NT2/D1 (cell line): Measurements from ENCODE around the gene IL1RL1.
A peak's percentile ranks its signal among the peaks of the same experiment; 100 is the strongest.

Experiments used
- DNase-seq: peaks from one replicate; pipeline ENCODE4 v3.0.0-alpha.2; 2011; ENCODE audit warnings: low read depth, low spot score
- H3K27me3 ChIP-seq: 2 replicates; pipeline ENCODE4 v1.6.0; 2011; ENCODE audit warnings: mild to moderate bottlenecking; ENCODE audit not compliant: insufficient read length, insufficient read depth
- H3K36me3 ChIP-seq: 2 replicates; pipeline ENCODE4 v1.6.1; 2011; ENCODE audit warnings: mild to moderate bottlenecking, low read length, mixed read lengths; ENCODE audit not compliant: insufficient read depth, insufficient read length
- H3K4me1 ChIP-seq: 2 replicates; pipeline ENCODE4 v1.5.1; 2011; ENCODE audit not compliant: insufficient read depth, insufficient read length
- H3K4me3 ChIP-seq: 2 replicates; pipeline ENCODE4 v1.5.1; 2011; ENCODE audit warnings: low read depth; ENCODE audit not compliant: insufficient read length
- H3K9ac ChIP-seq: 2 replicates; pipeline ENCODE4 v1.6.0; 2011; ENCODE audit warnings: low read depth; ENCODE audit not compliant: insufficient read length
- H3K9me3 ChIP-seq: 2 replicates; pipeline ENCODE4 v1.5.1; 2011; ENCODE audit warnings: mild to moderate bottlenecking, low read length; ENCODE audit not compliant: insufficient read depth
- SUZ12 ChIP-seq: IDR thresholded peaks from 2 replicates; pipeline ENCODE4 v1.6.1; 2011; ENCODE audit not compliant: insufficient read length, insufficient read depth; ENCODE audit errors: extremely low read depth
- YY1 ChIP-seq: IDR thresholded peaks from 2 replicates; pipeline ENCODE4 v1.6.1; 2011; ENCODE audit not compliant: insufficient read length, insufficient read depth
- ZNF274 ChIP-seq: IDR thresholded peaks from 2 replicates; pipeline ENCODE4 v1.6.1; 2011; ENCODE audit warnings: mild to moderate bottlenecking, low read depth, low read length

IL1RL1 gene

DNA sequence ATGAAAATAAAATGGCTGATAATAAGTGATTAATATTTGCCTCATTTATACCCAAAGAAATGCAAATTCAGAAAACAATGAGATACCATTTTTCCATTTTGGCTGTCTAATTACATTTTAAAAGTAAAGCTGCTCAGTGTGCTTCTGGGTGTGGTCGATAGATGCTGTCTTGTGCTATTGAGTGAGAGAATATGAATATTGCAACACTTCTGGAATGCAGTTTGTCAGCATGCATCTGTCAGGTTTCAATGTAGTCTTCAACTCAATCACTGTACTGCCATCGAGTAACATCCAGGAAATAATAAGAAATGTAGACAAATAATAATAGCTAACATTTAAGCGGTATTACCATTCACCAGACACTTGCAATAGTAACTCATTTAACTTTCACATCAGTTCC, 48.2 kb downstream of the IL1RL1 start:
- H3K4me3 ChIP-seq, result no peak overlapping the region
- TF ChIP-seq SUZ12 (no peak), ZNF274 (no peak)
- 0 out of 2 replicates have a peak, but pooled peaks cover 6% of the 10 kb centered on the region for H3K9me3 ChIP-seq
- H3K4me1 ChIP-seq, result no peaks in the 10 kb centered on the region
- no peak for DNase-seq
- no peak overlapping the region for H3K9ac ChIP-seq
- H3K36me3 ChIP-seq, result no peaks in the 10 kb centered on the region
- H3K27me3 ChIP-seq, result peaks cover 24% of the 10 kb centered on the region

DNA sequence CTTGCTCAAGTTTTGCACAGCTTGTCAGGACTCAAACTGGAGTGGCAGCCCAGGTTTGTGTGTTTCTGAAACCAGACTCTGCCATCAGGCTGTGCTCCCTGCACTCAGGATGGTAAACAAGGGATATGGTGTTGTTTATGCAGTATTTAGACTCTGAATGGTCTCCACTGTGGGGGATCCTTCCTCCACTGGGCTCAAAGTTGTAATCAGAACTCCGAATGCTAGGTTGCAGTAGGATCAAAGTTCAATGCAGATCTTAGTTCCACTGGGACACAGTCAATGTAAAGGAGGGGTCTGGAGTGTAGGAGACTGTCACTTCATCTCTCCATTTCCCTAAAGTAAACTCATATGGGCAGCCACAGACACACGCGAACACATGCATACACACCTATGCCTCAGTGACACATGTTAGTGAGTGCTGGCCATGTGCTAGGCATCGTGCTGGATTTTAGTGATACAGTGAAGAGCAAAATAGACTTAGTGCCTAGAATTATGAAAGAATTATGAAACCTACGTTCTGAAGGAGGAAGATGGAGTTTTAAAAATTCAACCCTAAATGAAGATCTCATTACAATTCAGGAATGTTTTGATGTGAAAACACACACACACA, 50.4 kb downstream of the IL1RL1 start:
- Histone ChIP-seq H3K4me1 (no peaks in the 10 kb centered on the region), H3K9ac (no peak overlapping the region), H3K4me3 (no peak overlapping the region), H3K9me3 (peaks cover 28% of the 10 kb centered on the region), H3K36me3 (no peaks in the 10 kb centered on the region), H3K27me3 (peaks cover 7% of the 10 kb centered on the region)
- no peak for DNase-seq
- TF ChIP-seq YY1, result no peak
- TF ChIP-seq ZNF274, result no peak
- no peak for TF ChIP-seq SUZ12

DNA sequence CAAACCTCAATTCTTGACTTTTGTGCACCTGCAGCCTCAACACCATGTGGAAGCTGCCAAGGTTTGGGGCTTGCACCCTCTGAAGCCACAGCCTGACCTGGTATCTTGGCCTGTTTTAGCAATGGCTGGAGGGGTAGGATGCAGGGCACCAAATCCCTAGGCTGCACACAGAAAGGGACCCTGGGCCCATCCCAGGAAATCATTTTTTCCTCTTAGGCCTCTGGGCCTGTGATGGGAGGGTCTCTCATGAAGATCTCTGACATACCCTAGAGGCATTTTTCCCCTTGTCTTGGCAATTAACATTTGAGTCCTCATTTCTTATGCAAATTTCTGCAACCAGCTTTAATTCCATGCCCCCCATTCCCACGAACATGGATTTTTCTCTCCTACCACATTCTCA, 54.4 kb downstream of the IL1RL1 start:
- Histone ChIP-seq H3K27me3 (no peaks in the 10 kb centered on the region), H3K9me3 (peaks cover 31% of the 10 kb centered on the region), H3K36me3 (no peaks in the 10 kb centered on the region), H3K9ac (no peak overlapping the region), H3K4me1 (no peaks in the 10 kb centered on the region), H3K4me3 (no peak overlapping the region)
- peak; percentile 9 for DNase-seq
- no peak for TF ChIP-seq SUZ12
- no peak for TF ChIP-seq ZNF274
- TF ChIP-seq YY1, result no peak

DNA sequence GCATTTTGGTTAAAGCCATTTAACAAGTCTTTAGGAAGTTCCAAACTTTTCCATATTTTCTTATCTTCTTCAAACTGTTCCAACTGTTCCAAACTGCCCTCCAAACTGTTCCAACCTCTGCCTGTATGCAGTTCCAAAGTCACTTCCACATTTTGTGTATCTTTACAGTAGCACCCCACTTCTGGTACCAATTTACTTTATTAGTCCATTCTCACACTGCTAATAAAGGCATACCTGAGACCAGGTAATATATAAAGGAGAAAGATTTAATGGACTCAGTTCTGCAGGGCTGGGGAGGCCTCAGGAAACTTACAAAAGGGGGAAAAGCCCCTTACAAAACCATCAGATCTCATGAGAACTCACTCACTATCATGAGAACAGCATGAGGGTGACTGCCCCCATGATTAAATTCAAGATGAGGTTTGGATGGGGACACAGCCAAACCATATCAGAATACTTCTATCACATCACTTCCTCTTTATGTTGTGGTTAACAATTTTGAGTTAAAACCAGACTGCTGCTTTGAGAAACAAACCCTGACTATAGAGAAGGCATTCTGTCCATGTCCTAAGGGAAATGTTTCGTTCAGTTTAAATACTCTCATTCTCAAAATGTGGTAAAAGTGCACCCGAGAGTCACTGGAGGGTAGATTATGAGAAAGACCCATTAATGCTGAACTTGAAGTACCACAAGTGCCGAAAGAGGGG, 55.2 kb downstream of the IL1RL1 start:
- no peak overlapping the region for H3K4me3 ChIP-seq
- no peak for DNase-seq
- no peaks in the 10 kb centered on the region for H3K36me3 ChIP-seq

DNA sequence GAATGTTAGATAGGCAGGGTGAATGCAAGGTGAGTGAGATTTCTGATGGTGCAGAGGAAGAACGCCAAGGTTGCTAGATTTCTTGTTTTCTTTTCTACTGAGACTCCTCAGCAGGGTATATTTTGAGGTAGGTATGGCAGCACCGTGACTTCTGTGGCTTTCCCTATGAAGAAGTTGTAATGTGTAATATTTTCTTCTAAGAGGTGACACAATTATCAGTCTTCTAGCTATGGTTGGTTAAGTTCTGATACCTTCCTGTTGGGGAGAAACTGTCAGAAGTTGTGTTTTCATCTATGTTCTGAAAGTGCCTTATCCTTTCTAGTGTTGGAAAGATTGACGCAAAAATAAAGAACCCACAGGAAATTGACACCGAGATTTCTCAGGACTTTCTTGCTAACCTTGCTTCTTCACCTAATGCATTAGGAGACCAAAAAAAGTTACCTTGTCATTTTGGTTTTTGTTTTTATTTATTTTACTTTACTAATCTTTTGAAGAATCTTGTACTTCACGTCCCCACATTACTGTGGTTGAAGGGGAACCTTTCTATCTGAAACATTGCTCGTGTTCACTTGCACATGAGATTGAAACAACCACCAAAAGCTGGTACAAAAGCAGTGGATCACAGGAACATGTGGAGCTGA, 56.1 kb downstream of the IL1RL1 start:
- Histone ChIP-seq H3K36me3 (no peaks in the 10 kb centered on the region), H3K27me3 (no peaks in the 10 kb centered on the region), H3K9me3 (peaks cover 31% of the 10 kb centered on the region), H3K4me3 (no peak overlapping the region), H3K4me1 (no peaks in the 10 kb centered on the region), H3K9ac (no peak overlapping the region)
- no peak for DNase-seq
- TF ChIP-seq SUZ12, result no peak
- TF ChIP-seq YY1, result no peak
- TF ChIP-seq ZNF274, result no peak

More for the DNA sequence above, 55.2 kb downstream of the IL1RL1 start:
- no peaks in the 10 kb centered on the region for H3K4me1 ChIP-seq
- H3K27me3 ChIP-seq, result no peaks in the 10 kb centered on the region
- H3K9ac ChIP-seq, result no peak overlapping the region
- H3K9me3 ChIP-seq, result peaks cover 31% of the 10 kb centered on the region
- TF ChIP-seq SUZ12 (no peak), ZNF274 (no peak), YY1 (no peak)

DNA sequence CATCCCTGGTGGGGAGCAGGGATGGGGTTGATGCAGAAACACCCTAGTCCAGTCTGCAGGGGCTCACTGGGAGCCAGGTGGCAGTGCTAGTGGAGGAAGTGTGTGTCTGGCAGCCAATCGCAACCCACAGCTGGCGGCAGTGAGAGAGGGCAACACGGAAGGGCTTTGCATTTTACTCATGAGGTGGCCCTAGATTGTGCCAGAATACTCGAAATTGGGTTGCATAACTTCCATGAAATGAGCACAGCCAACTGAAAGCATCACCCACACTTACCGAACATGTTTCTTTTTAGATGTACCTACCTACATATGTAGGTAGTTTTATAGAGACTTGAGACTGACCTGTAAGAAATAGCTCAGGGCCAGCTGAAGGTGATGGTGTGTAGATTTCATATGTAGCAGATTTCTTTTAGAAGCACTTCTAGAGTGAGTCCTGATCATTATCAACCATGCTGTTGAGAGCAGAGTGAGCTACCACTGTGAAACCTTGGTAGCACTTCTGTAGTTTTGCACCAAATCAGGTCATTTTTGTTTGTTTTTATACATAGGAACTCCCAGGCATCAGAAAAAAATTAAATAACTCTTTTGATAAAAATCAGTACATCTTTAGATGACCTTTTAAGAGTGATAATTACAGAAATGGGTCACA, 57.2 kb downstream of the IL1RL1 start:
- Histone ChIP-seq H3K27me3 (no peaks in the 10 kb centered on the region), H3K4me3 (no peak overlapping the region), H3K36me3 (no peaks in the 10 kb centered on the region), H3K9ac (no peak overlapping the region), H3K9me3 (peaks cover 31% of the 10 kb centered on the region), H3K4me1 (no peaks in the 10 kb centered on the region)
- DNase-seq, result no peak
- TF ChIP-seq ZNF274 (no peak), SUZ12 (no peak), YY1 (no peak)

DNA sequence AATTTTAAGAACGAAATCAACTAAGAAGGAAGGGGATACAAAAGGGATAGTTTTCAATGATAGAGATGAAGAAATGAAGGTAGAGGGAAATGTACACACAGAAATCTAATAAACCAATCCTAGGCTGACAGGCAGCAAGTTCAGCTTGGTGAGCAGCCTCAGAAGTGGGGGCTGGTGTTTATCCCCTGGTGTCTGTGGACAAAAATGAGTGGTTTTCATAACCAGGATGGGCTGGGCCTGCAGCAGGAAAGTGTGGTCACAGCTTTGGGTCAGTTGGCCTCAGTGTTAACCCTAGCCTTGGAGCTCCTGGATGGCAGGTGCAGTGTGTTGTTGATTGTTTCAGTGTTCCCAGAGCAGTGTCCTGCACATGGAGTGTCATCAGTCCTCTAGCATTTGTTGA, 58.5 kb downstream of the IL1RL1 start:
- Histone ChIP-seq H3K9ac (no peak overlapping the region), H3K4me1 (no peaks in the 10 kb centered on the region), H3K36me3 (no peaks in the 10 kb centered on the region), H3K9me3 (peaks cover 21% of the 10 kb centered on the region), H3K27me3 (no peaks in the 10 kb centered on the region), H3K4me3 (no peak overlapping the region)
- DNase-seq, result no peak
- TF ChIP-seq SUZ12 (no peak), ZNF274 (no peak), YY1 (no peak)
